PFSK-1 (cell line): ENCODE measurements around the gene CCSER2.

Experiments
- FOXP2 ChIP-seq: optimal IDR thresholded peaks from 2 replicates; pipeline ENCODE3; 2011; ENCODE audit warnings: borderline replicate concordance, control low read depth, inconsistent platforms; ENCODE audit not compliant: insufficient read depth; ENCODE audit errors: extremely low read length, extremely low read depth
- POLR2AphosphoS5 ChIP-seq: IDR thresholded peaks from 2 replicates; pipeline ENCODE4 v1.6.1; 2012; ENCODE audit warnings: low read depth, mild to moderate bottlenecking, control low read depth, low read length, moderate library complexity
- SIN3A ChIP-seq: IDR thresholded peaks from 2 replicates; pipeline ENCODE4 v1.6.1; 2012; ENCODE audit warnings: mild to moderate bottlenecking, low read length, moderate library complexity, borderline replicate concordance; ENCODE audit not compliant: insufficient read depth
- TAF1 ChIP-seq: IDR thresholded peaks from 2 replicates; pipeline ENCODE4 v1.6.1; 2012; ENCODE audit warnings: low read length, control low read depth, borderline replicate concordance; ENCODE audit not compliant: insufficient read depth
- TF ChIP-seq, protein P1 (sequence below), 2 experiments: IDR thresholded peaks; 2 replicates each; pipeline versions ENCODE4 v1.6.1 to v1.8.0; 2011 to 2012; ENCODE audit warnings: low read depth in 2 of 2, low read length in 2 of 2, control low read depth in 1 of 2, inconsistent platforms in 1 of 2, mild to moderate bottlenecking in 1 of 2, moderate library complexity in 1 of 2; ENCODE audit not compliant: insufficient read depth in 1 of 2

The CCSER2 gene

DNA sequence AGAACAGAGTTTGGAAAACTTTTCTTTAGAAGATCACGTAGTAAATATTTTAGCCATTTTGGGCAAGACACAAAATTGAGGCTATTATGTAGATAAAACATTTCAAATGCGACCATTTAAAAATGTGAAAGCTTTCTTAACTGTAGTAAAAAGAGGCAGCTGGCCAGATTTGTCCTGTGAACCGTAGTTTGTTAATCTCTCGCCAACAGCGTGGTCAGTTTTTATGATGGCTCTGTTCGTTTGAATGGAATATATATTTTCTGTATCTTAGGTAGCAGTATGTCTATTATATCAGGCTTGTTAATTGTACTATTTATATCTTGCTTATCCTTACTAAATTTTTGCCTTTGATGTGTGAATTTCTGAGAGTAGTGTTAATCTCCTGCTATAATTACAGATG lies 124.9 kb downstream of the CCSER2 start:
- TF ChIP-seq FOXP2: no peak
- no peak for TF ChIP-seq TAF1
- no peak for TF ChIP-seq POLR2AphosphoS5
- TF ChIP-seq, protein P1, sequence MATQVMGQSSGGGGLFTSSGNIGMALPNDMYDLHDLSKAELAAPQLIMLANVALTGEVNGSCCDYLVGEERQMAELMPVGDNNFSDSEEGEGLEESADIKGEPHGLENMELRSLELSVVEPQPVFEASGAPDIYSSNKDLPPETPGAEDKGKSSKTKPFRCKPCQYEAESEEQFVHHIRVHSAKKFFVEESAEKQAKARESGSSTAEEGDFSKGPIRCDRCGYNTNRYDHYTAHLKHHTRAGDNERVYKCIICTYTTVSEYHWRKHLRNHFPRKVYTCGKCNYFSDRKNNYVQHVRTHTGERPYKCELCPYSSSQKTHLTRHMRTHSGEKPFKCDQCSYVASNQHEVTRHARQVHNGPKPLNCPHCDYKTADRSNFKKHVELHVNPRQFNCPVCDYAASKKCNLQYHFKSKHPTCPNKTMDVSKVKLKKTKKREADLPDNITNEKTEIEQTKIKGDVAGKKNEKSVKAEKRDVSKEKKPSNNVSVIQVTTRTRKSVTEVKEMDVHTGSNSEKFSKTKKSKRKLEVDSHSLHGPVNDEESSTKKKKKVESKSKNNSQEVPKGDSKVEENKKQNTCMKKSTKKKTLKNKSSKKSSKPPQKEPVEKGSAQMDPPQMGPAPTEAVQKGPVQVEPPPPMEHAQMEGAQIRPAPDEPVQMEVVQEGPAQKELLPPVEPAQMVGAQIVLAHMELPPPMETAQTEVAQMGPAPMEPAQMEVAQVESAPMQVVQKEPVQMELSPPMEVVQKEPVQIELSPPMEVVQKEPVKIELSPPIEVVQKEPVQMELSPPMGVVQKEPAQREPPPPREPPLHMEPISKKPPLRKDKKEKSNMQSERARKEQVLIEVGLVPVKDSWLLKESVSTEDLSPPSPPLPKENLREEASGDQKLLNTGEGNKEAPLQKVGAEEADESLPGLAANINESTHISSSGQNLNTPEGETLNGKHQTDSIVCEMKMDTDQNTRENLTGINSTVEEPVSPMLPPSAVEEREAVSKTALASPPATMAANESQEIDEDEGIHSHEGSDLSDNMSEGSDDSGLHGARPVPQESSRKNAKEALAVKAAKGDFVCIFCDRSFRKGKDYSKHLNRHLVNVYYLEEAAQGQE (IDR thresholded peaks at IDR 0.05; ENCODE audit: insufficient read depth in 1 of 2, low read depth in 2 of 2, low read length in 2 of 2): no peak
- TF ChIP-seq SIN3A: no peak

DNA sequence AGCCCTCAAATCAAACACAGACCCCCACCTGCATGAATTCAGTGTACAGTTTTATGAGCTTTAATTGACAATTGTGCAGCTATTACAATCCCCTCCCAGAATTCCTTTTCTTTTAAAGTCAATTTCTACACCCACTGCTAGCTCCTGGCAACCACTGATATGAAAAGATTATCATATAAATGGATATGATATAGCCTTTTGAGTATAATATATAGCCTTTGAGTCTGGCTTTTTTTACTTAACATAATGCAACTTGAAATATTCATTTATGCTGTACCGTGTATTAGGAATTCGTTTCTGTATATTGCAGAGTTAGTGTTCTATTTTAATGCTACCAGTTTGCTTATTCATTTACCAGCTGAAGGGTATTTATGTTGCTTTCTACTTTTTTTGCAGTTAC lies 127.7 kb downstream of the CCSER2 start:
- TF ChIP-seq SIN3A (no peak), TAF1 (no peak), FOXP2 (no peak)

- no peak for TF ChIP-seq FOXP2
- no peak for TF ChIP-seq POLR2AphosphoS5
- no peak for TF ChIP-seq TAF1
- TF ChIP-seq SIN3A: no peak
- TF ChIP-seq, protein P1 (IDR thresholded peaks at IDR 0.05; ENCODE audit: insufficient read depth in 1 of 2, low read depth in 2 of 2, low read length in 2 of 2): no peak
Measured at GRCh38 chr10:84460520-84460919, 132.1 kb downstream of the CCSER2 start.

DNA sequence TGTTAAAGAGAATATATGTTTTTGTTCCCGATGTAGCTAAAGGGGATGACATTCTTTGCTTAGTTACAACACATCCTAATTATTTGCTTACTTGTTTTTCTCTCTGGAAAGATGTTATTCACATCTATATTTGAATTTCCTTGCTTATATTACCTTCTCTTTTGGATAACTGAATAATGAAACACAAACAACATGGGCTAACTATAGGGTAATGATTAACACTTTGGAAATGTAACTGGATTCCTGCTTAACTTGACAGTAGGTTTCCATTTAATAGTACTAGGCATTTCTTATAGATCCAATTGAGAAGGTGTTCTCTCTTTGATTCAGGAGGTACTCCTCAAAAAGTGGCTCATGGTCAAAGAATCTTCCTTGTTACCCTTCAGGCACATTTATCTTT lies 141.1 kb downstream of the CCSER2 start:
- TF ChIP-seq SIN3A (no peak), TAF1 (no peak), FOXP2 (no peak), POLR2AphosphoS5 (no peak)
- TF ChIP-seq, protein P1 (IDR thresholded peaks at IDR 0.05; ENCODE audit: insufficient read depth in 1 of 2, low read depth in 2 of 2, low read length in 2 of 2): no peak

GRCh38 chr10:84473136-84473535 lies 144.7 kb downstream of the CCSER2 start:
- no peak for TF ChIP-seq FOXP2
- TF ChIP-seq TAF1: no peak
- no peak for TF ChIP-seq POLR2AphosphoS5
- TF ChIP-seq SIN3A: no peak
- TF ChIP-seq, protein P1 (IDR thresholded peaks at IDR 0.05; ENCODE audit: insufficient read depth in 1 of 2, low read depth in 2 of 2, low read length in 2 of 2): no peak
